HG03025 (cell line): ENCODE results near the gene TMEM218.
"Not testable (repeated sequence)": the region's sequence is repeated elsewhere in the genome, so short reads cannot be mapped to it uniquely, and the experiment has no call there.

Source experiments
- ATAC-seq: cut with Tn5 transposase; IDR thresholded peaks from one replicate; pipeline ENCODE4 v1.9.1; 2021; ENCODE audit warnings: mild to moderate bottlenecking, moderate library complexity; ENCODE audit not compliant: unreplicated experiment, low FRiP score

TMEM218 gene

GRCh38 chr11:125062218-125062930 lies 49.1 kb downstream of the TMEM218 start:
- no peak for ATAC-seq

GRCh38 chr11:125061281-125061680 lies 50.1 kb downstream of the TMEM218 start:
- ATAC-seq, result no peak

GRCh38 chr11:125057693-125058016 lies 53.8 kb downstream of the TMEM218 start:
- ATAC-seq, result no peak

GRCh38 chr11:125056931-125057692 lies 54.3 kb downstream of the TMEM218 start:
- ATAC-seq, result no peak

- not testable (repeated sequence) for ATAC-seq
Observed at GRCh38 chr11:125056111-125056510, 55.3 kb downstream of the TMEM218 start.

GRCh38 chr11:125055107-125055715 lies 56.2 kb downstream of the TMEM218 start:
- ATAC-seq, result no peak

- no peak for ATAC-seq
Observed at GRCh38 chr11:125053167-125053566, 58.3 kb downstream of the TMEM218 start.

GRCh38 chr11:125052047-125052446 lies 59.4 kb downstream of the TMEM218 start:
- no peak for ATAC-seq

- ATAC-seq, result no peak
Observed at GRCh38 chr11:125049164-125049792, 62.1 kb downstream of the TMEM218 start.
